Germinal center (tissue), 1 donor: ENCODE data around the gene CREB3L2.

Source experiments
- DNase-seq: peaks from one replicate; pipeline ENCODE4 v3.0.0; 2012; ENCODE audit warnings: mixed read lengths, low spot score

CREB3L2 gene

DNA sequence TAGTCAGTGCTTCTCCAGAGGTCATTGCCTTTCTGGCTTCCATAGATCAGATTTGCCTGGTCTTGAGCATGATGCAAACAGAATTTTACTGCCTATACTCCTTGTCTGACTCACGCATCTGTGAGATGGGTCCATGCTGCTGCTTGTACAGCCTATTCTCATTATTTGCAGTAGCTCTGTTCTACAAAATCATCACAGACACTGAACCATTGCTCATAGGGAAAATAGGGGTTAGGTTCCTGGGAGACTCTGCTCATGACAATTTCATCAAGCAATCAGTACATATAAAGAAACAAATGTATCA is 7.4 kb upstream of the CREB3L2 start:
- no peak for DNase-seq

DNA sequence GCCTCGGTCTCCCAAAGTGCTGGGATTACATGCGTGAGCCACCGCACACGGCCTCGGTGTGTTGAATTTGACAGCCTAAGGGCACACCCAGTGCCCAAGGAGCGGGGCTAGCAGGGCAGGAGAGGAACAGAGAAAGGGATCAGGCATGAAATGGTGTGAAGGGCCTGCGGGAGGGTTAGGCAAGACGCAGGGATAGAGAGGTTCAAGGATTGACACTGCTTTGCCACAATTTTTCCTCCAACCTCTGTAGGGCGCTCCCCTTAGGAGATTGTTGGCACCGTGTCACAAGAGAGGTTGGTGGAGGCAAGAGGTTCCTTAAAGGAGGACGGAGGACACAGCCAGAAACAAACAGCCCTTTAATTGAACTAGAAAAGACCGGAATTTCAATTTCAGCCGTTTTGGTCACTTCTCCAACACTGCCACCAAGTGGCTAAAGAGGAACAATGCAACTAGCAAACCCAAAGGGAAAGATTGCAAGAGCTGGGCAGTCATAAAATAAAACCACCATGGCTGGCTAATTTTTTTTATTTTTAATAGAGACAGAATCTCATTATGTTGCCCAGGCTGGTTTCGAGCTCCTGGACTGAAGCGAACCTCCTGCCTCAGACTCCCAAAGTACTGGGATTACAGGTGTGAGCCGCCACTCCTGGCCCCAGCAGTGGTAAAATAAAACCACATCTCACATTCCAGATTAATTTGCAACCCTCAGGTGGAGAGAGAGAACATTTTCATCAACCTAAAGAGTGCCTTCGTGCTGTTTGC is 6.9 kb upstream of the CREB3L2 start:
- peak; percentile 27 for DNase-seq

DNA sequence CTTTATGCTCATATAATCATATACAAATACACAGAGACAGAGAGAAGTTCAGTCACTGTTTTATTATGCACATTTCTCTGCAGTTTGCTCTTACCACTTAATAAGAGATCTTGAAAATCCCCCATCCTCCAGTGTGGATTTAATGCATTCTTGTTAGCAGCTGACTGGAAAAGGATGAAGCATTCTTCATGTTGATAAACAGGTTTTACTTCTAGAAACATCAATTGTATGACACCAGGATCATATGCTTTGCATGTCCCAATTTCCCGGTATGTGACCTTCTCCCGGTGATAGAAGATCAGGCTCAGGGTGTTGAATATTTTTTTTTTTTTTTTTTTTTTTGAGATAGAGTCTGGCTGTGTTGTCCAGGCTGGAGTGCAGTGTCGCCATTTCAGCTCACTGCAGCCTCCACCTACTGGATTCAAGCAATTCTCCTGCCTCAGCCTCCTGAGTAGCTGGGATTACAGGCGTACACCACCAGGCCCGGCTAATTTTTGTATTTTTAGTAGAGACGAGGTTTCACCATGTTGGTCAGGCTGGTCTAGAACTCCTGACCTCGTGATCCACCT is 6.2 kb upstream of the CREB3L2 start:
- no peak for DNase-seq

DNA sequence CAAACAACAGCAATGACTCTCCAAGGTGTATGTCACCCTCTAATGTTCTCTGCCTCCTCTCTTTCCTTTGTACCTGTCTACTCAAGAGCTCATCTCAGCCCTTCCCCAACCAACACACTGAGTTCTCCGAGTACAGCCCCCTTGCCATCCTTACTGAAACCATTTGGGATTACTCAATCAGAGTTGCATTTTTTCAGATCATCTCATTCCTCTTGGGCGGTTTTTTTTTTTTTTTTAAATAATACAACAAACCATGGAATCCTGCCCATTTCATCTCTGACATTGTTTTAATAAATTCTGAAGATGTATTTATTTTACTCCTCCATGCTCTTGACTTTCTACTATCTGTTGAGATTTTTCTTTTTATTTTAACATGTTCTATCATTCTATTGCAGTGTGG is 4.2 kb upstream of the CREB3L2 start:
- no peak for DNase-seq

DNA sequence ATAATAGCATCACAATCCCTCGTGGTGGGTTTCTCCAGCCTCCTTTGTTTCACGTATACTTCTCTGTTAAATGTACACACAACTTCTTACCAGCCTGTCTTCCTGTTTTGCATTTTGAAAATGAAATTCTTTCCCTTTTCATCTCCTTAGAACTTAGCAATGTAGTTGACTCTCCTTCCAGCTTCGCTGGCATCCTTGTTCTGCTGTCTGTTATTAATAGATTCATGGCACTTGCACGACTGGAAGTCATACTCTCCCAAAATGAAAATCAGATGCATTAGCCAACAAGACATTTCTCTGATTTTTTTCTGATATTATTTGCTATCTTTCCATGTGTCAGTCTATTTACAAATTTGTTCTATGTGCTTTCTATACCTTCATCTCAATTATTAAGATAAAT is 3.0 kb upstream of the CREB3L2 start:
- no peak for DNase-seq

DNA sequence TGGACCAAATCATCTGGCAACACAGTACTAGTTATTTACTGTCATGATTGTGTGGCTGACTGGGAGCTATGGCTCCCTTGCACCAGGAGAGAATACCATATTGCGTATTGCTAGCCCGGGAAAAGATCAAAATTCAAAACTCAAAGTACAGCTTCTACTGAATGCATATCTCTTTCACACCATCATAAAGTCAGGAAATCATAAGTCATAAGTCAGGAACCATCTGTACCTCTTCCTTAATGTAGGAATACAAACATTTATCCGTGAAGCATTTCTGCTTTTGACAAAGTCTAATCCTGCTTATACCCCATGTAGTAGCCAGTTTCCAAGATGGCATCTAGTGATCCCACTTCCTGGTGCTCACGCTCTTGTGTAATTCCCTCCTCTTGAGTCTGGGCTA is 2.2 kb upstream of the CREB3L2 start:
- no peak for DNase-seq

DNA sequence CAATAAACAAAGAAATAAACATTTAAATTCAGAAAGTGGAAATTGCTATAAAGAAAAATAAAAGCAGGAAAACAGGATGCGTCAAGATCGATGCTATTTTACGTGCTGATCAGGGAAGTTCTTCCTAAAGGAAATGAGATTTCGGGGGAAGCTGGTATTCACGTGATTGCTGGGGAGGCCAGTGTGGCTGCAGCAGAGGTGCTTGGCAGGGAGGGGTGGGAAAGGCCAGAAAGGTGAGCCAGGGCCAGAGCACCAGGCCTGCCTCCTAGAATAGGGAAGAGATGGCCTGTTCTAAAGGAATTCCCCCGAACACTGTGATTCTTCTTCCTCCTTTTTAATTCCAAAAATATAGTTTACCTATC is 923 bp upstream of the CREB3L2 start:
- no peak for DNase-seq

DNA sequence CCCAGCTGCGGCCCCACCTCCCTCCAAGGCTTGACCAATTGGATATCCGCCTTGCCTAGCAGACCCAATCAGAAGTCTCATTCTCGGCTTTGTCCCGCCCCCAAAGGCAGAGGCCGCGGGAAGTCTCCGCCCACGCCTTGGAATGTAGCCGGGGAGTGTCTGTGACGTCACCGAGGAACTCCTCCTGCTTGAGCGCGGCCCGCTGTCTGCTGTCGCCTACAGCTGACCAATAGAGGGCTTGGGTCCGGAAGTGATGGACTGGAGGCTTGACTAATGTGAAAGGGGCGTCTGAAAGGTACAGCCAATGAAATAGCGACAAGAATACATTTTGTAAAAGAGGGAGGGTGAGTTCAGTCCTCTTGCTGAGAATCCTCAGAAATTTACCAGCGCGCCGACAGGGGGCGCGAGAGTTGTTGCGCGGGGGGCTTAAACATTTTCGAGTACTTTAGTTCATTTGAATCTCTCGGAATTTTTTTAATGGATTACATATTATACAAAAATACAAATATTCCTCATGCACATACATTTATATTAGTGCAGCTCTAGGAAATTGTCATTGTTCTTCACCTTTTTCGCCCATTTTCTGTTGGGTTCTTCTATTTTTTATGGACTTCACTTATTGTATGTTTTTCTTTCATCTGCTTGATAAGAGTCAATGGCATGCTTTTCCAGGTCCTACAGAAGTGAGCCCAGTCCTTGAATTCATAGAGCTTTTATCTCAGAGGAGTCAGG is 376 bp upstream of the CREB3L2 start:
- DNase-seq: peak; percentile 95

DNA sequence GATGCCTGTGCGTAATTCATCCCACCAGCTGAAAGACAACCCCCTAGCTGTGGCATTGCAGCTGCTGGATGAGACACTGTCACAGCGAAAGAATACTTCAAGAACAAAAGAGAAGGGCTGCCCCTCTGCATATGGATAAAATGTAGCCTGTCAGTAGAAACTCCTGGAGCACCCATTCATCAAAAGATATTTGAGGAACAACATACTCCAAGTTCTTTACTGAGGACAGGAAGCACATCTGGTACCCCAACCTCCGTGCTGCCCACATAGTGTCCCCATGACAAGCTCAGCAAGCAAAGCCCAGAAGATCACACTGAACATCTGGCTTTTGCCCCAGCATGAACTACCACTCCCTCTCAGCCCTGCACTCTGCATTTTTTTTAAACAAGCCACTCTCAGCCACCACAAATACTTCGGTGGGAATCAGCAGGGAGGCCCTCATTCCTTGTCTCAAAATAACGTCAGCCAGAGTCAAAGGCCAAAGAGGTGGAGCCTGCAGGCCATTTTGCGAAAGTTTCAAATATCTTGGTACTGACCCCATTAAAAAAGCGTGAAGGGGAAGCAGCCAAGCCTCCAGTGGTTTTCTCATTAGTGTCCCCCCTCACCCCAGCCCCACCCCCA is 1.7 kb downstream of the CREB3L2 start:
- no peak for DNase-seq

DNA sequence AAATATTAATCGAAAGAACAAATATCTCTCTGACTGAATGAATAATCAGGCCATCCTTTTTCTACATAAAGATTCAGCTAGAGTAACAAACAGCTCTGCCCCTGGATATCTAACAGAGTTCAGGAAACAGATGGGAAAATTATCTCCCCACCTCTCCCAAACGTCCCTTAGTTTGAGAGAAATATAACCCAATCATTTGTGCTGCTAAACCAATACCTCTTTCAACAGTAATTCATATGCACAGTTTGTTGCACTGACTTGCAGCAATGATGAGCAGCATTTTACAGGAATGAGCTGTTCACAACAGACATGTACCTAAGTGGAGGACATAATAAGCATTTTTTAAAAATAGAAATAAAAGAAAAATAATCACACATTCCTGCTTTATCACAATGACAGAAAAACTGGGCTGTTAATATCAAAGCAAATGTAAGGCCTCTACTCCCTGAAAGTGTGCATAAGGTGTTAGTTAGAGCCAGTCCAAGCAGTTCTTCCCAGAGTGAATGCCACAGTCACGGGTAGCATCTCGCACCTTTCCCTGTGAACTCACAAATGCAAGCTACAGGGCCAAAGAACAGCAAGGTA is 2.3 kb downstream of the CREB3L2 start:
- DNase-seq: no peak

DNA sequence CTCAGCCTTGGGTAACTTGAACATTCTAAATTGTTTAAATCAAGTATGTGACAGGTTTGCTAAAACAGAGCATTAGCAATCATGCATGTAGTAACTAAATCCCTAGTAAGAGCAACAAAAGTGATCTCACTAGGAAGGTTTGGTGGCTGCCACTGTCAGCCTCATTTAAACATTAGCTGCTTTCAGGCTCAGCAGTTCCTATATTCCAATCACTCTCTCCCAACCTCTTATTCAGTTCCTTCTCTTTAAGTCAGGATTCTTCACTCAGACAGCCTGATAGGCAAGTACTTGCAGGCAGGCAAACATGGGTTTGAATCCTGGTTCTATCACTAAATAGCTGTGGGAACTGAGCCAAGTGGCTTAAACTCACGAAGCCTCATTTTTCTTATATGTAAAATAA is 3.6 kb downstream of the CREB3L2 start:
- DNase-seq: no peak

DNA sequence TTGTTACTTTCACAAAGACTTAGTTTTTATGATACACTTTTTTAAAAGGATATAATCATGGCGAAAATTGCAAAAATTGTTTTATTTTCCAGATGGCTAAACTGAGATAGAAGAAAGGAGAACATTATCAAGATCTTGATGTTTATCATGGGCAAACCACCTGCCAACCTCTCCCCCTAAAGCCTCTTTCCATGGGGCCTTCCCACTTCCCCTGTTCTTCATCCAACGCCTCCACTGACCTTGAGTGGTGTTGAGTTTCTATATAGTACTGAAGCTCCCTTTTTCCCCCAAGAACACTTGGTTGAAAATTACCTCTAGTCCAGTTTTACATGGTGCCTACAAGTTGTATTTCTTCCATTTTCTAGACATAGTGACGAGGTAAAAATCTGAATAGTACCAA is 5.0 kb downstream of the CREB3L2 start:
- no peak for DNase-seq

DNA sequence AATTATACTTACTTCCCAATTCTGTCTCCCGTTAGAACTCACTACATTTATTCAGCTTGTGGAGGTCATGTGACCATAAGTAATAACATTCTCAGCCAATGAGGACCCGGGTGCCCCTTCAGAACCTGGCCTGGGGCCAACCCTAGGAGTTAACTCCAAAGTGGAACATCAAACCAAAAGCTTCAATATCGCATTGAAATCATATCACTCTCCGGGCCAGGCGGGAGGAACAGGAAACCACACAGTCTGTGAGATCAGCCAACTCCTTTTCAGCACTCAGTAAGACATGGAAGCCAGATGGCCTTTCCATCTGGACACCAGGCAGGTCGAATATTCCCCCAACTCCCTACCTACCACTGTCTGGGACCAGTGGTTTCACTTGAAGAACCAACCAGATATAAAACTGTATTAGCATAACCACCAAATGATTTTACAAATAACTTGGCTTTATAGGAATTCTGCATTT is 5.5 kb downstream of the CREB3L2 start:
- DNase-seq: no peak

DNA sequence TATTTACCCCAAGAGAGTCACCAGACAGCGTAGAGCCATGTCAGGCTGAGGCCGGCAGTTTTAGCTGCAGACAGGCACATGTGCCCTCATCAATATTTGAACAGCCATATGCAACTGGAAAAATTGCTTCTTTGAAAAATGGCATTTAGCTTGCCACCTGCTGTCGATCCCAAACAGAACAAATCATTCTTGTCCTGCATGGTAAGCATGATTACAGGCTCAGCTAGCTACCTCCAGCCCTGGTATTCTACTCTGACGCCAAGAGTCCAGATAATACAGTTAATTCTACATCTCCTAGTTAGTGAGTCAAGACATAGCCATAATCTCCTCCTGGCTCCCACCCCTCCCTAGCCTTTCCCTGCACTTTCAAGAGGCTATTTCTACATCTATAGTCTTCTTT is 7.7 kb downstream of the CREB3L2 start:
- no peak for DNase-seq

DNA sequence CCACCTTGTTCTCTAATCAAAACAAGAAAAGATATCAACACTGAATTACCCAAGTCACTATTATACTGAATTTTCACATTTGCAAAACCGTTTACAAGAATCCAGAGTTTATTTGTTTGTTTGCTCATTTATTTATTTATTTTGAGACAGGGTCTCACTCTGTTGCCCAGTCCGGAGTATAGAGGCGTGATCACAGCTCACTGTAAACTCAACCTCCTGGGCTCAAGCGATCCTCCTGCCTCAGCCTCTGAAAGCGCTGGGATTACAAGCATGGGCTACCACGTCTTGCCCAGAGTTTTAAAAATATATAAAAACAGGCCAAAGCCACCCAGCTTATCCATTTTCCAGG is 8.5 kb downstream of the CREB3L2 start:
- DNase-seq: no peak

DNA sequence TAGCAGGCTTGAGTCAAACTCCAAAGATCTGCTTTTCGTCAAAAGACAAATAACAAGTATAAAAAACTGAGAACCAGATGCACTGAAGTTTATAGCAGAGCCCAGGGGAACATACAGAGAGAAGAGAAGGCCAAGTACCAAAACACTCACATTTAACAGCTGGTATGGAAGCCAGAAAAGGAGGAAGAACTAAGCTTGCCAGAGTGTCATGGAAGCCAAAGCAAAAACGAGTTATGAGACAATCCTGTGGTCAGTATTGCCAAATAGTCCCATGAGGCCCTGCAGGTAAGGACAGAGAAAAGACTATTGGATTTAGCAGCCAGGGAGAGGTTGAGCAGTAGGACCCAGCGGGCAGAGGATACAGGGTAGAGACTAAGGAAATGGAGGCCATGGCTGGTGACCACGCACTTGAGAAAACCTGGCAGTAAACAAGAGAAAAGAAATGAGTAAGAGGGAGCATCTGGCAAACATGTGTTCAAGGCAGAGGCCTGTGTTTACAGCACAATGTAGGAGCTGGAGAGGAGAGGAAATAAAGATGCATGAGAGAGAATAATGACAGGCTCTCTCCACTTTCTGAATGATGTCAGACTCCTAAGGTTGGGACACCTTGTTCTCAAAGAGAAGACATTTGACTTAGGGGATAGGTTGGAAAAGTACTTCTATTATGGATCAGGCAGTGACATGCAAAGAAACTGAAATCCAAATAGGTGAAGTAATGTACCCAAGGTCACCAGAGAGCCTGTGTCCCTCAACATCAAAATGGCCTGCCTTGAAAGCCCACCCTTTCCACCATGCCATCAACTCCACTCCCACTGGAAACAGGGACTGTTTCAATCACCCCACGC is 9.1 kb downstream of the CREB3L2 start:
- DNase-seq: no peak

DNA sequence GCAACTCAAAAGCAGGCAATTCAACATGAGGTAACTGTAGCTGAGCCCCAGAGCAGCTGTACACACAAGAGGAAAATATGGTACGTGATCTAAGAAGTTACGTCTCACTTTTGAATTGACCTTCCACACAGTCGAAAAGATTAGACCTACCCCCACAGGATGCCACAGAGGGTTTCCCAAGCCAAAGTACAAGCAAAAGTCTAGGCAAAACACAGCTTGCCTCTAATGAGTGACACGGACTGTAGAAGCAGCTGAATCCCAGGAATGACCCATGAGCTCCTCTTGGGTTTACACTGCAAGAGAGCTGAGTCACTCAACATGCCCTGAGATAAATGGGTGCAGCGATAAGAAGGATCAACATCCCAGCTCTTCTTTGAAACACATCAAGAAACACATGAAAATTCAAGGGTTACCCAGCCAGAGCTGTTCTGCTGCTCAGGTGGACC is 9.8 kb downstream of the CREB3L2 start:
- no peak for DNase-seq

DNA sequence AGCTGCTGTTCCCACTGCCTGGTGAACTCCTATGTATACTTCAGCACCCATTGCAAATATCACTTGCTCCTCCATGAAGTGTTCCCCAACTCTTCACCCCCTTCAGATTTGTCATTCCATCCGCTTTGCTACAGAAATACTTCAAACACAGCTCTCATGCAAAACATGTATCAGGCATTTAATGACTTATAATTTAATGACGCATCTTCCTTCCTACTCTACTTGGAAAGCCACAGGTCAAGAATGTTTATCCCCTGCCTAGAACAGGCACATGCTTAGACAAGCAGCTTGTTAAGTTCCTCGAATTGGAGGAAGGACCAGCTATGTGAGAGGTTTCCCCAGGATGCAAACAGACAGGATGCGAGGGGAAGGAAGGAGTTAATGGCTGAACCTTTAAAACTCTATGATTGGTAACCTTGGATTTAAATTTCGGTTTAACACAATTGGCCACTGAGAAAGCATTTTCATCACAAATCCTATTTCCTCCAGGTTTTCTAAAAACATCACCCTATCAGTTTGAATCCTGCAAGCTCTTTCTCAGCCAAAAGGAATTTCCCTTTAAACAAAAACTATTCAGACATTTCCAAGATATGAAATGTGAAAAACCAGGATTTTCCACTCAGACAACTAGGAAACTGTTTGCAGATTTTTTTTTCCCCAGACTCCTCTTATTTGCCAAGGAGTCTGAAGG is 11.5 kb downstream of the CREB3L2 start:
- no peak for DNase-seq

DNA sequence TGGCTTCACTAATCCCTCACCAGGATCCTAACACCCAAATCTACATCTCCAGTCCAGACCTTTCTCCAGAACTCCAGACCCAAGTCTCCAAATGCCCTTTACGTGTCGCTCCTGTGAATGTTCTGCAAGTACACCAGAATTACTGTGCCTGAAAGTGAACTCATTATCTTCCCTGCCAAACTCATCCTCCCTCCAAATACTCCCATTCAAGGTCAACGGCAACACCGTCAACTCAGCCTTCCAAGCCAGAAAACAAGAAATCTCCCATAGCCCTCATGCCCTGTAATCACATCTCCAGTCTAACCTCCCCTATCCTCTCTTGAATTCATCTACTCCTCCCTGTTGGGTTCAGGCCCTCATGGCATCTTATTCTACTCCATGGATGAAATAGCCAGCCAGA is 12.3 kb downstream of the CREB3L2 start:
- DNase-seq: no peak

DNA sequence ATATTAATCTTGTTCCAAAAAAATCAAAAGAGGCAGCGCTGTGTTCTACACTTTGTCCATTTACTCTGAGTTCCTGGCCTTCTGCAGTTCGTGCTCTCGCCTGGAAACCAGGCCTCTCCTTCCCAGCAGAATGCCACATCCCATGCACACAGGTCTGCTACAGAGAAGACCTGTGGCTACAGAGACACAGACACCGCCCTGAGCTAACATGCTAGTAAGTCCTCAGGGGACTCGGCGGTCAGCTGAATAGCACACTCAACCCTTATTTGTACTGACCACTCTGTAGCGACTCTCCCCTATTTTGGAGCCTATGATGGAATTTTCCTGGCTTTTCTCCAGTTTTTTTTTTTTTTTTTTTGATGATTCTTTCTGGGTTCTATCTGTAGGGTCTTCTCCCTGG is 12.8 kb downstream of the CREB3L2 start:
- no peak for DNase-seq

DNA sequence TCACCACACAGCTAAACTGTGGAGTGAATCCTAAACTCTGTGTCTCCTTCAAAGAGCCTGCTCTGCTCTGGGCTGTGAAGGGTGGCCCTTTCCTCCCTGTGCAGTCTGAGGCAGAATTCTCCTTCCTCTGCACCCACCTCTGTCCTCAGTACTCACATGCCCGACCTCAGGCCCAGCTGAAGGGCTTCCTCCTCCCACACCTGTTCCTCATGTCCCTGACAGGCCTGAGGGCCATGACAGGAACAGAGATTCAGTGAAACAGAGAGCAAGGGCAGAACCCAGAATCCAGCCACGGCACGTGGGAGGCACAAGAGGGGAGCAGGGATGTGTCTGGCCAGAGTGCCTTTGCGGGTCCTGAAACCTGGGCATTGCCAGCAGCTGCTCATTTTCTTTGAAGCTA is 13.9 kb downstream of the CREB3L2 start:
- no peak for DNase-seq
